IMR-90 (cell line): ENCODE measurements around the gene SPDYE1.
"Not testable (repeated sequence)": the region's sequence is repeated elsewhere in the genome, so short reads cannot be mapped to it uniquely, and the experiment has no call there.

Experiments
- CTCF ChIP-seq: conservative IDR thresholded peaks from 2 replicates; pipeline ENCODE4 v1.5.1; 2012; ENCODE audit warnings: mild to moderate bottlenecking, low read depth, low read length, improper control_type of control experiment
- POLR2A ChIP-seq: IDR thresholded peaks from 2 replicates; pipeline ENCODE4 v1.6.1; 2012; ENCODE audit warnings: mild to moderate bottlenecking, low read depth, low read length

- not testable (repeated sequence) for TF ChIP-seq POLR2A, CTCF
Observed at GRCh38 chr7:43969586-43969985, 28.1 kb upstream of the SPDYE1 start.
